Neuronal stem cell (in vitro differentiated cells): ENCODE data around the gene RGS6.

Experiments used
- DNase-seq: peaks from one replicate; pipeline ENCODE4 v3.0.0-alpha.2; 2013; ENCODE audit warnings: low spot score
- H2AFZ ChIP-seq: one replicate; pipeline ENCODE4 v1.6.1; 2013; ENCODE audit warnings: mild to moderate bottlenecking, low read length, inconsistent platforms
- H2AK5ac ChIP-seq: 2 replicates; pipeline ENCODE4 v1.6.1; 2013; ENCODE audit warnings: low read depth, mild to moderate bottlenecking, inconsistent platforms, low read length, moderate library complexity, mixed read lengths
- H2BK120ac ChIP-seq: 2 replicates; pipeline ENCODE4 v1.6.1; 2013; ENCODE audit warnings: low read depth, mild to moderate bottlenecking, inconsistent platforms, low read length, moderate library complexity, mixed read lengths
- H2BK12ac ChIP-seq: one replicate; pipeline ENCODE4 v1.6.1; 2013; ENCODE audit warnings: low read length, inconsistent platforms
- H2BK15ac ChIP-seq: 2 replicates; pipeline ENCODE4 v1.6.1; 2013; ENCODE audit warnings: mild to moderate bottlenecking, low read length, inconsistent platforms, mixed read lengths
- H2BK5ac ChIP-seq: one replicate; pipeline ENCODE4 v1.6.1; 2013; ENCODE audit warnings: inconsistent platforms, mild to moderate bottlenecking, low read length, moderate library complexity
- H3K14ac ChIP-seq: one replicate; pipeline ENCODE4 v1.6.1; 2013; ENCODE audit warnings: low read length, inconsistent platforms
- H3K18ac ChIP-seq: 2 replicates; pipeline ENCODE4 v1.6.1; 2013; ENCODE audit warnings: low read length, inconsistent platforms
- H3K23ac ChIP-seq: 2 replicates; pipeline ENCODE4 v1.6.1; 2013; ENCODE audit warnings: low read depth, mild to moderate bottlenecking, mixed read lengths, low read length, inconsistent platforms; ENCODE audit not compliant: poor library complexity
- H3K27ac ChIP-seq: replicated peaks from 3 replicates; pipeline ENCODE4 v1.5.1; 2013; ENCODE audit warnings: low read length, inconsistent platforms
- H3K27me3 ChIP-seq, 3 experiments: 2 replicates each; pipeline ENCODE4 v1.6.1; 2013; ENCODE audit warnings: low read length in 3 of 3, mild to moderate bottlenecking in 2 of 3, inconsistent platforms in 1 of 3, low read depth in 1 of 3, mixed read lengths in 1 of 3, moderate library complexity in 1 of 3; ENCODE audit not compliant: control insufficient read depth in 3 of 3, insufficient read depth in 3 of 3
- H3K36me3 ChIP-seq, 2 donors: replicated peaks in 1 of 2; 2 replicates each; pipeline ENCODE4 v1.6.1; 2013; ENCODE audit warnings: low read length in 2 of 2; ENCODE audit not compliant: control insufficient read depth in 2 of 2, insufficient read depth in 2 of 2
- H3K4ac ChIP-seq: 2 replicates; pipeline ENCODE4 v1.6.1; 2013; ENCODE audit warnings: inconsistent platforms, mild to moderate bottlenecking, low read length, moderate library complexity
- H3K4me1 ChIP-seq, 2 donors: 1 replicate in 1 of 2; 2 replicates in 1 of 2; pipeline ENCODE4 v1.6.1; 2013; ENCODE audit warnings: low read length in 2 of 2, low read depth in 1 of 2; ENCODE audit not compliant: control insufficient read depth in 2 of 2, insufficient read depth in 1 of 2
- H3K4me2 ChIP-seq: one replicate; pipeline ENCODE4 v1.6.1; 2013; ENCODE audit warnings: mild to moderate bottlenecking, low read length, inconsistent platforms; ENCODE audit not compliant: insufficient read depth, poor library complexity, severe bottlenecking
- H3K4me3 ChIP-seq, 2 donors: 2 replicates each; pipeline ENCODE4 v1.5.1; 2013; ENCODE audit warnings: low read length in 2 of 2, mild to moderate bottlenecking in 2 of 2, inconsistent platforms in 1 of 2, moderate library complexity in 1 of 2
- H3K79me1 ChIP-seq: one replicate; pipeline ENCODE4 v1.6.1; 2013; ENCODE audit warnings: low read depth, mild to moderate bottlenecking, inconsistent platforms, low read length, moderate library complexity
- H3K9ac ChIP-seq: one replicate; pipeline ENCODE4 v1.6.1; 2013; ENCODE audit warnings: mild to moderate bottlenecking, low read depth, low read length, inconsistent platforms; ENCODE audit not compliant: poor library complexity
- H3K9me3 ChIP-seq, 2 donors: replicated peaks in 1 of 2; 2 replicates each; pipeline versions ENCODE3 to v1.6.1; 2013; ENCODE audit warnings: low read length in 2 of 2, mild to moderate bottlenecking in 2 of 2, inconsistent platforms in 1 of 2, low read depth in 1 of 2, mixed read lengths in 1 of 2, moderate library complexity in 1 of 2; ENCODE audit not compliant: control insufficient read depth in 2 of 2, insufficient read depth in 1 of 2
- H4K8ac ChIP-seq: one replicate; pipeline ENCODE4 v1.6.1; 2013; ENCODE audit warnings: low read depth, mild to moderate bottlenecking, inconsistent platforms, low read length, moderate library complexity
- H4K91ac ChIP-seq: one replicate; pipeline ENCODE4 v1.6.1; 2013; ENCODE audit warnings: low read length, low read depth, mild to moderate bottlenecking, inconsistent platforms; ENCODE audit not compliant: poor library complexity
- WGBS, 2 donors: extraction: QIAGEN DNeasy Blood & Tissue Kit; methylation state at CpG; one replicate each; pipeline ENCODE4 v1.1.7; 2013; ENCODE audit warnings: missing lambda C conversion rate in 2 of 2, mixed read lengths in 1 of 2; ENCODE audit not compliant: insufficient read length in 2 of 2, insufficient replicate concordance in 1 of 2; ENCODE audit errors: extremely low coverage in 2 of 2; 5-methylcytosine and 5-hydroxymethylcytosine counted together

Gene RGS6

DNA sequence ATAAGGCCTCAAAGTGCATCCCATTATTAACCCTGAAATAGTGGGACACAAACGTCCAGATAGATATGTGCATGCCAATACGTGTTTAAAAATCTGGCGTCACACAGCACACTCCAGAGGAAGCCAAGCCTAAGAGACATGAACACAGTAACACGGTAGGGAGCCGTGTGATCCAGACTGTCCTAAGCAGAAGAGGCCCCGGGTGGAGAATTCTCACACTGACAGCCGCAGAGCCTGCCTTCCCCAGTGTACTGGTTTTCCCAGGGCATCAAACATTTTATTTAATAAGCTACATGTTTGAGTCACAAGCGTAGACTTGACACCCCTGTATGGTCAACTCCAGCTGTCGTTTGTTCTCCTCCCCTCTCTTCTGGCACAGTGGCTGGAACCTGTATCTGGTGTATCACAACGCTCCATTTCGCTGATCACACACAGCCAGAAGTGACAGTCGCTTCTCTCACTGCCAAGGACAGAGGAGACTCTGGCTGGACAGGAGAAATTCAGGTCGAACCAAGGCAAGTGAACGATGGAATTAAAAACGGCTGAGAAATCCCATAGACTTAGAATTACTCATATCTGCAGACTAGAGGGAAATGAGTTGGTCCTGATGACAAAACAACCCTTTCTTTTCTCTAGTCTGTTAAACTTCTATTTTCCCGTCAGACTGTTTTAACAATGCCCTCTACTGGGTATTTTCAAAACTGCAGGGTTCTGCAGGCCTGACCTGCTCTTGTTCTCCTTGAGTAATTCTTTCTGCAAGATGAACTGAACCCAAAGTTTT is 359.9 kb downstream of the RGS6 start:
- Histone ChIP-seq H3K9me3 (no peaks in the 10 kb centered on the region), H2BK120ac (no peak overlapping the region), H4K8ac (no peak overlapping the region), H3K18ac (no peak overlapping the region), H2BK5ac (no peak overlapping the region), H3K36me3 (no peaks in the 10 kb centered on the region), H3K4ac (no peak overlapping the region), H3K4me1 (peaks cover 0 to 1% of the 10 kb centered on the region in 2 donors), H2AFZ (no peak overlapping the region), H3K4me3 (no peak overlapping the region), H3K27ac (no peak overlapping the region), H3K27me3 (no peaks in the 10 kb centered on the region), H3K14ac (no peak overlapping the region), H2BK15ac (no peak overlapping the region), H3K4me2 (no peak overlapping the region), H2AK5ac (no peak overlapping the region), H4K91ac (no peak overlapping the region), H3K23ac (no peak overlapping the region), H2BK12ac (no peak overlapping the region), H3K9ac (no peak overlapping the region), H3K79me1 (no peaks in the 10 kb centered on the region)
- no CpG with 5 or more reads among the region's 16 CpGs for WGBS, 2 donors
- peak; percentile 63 for DNase-seq

DNA sequence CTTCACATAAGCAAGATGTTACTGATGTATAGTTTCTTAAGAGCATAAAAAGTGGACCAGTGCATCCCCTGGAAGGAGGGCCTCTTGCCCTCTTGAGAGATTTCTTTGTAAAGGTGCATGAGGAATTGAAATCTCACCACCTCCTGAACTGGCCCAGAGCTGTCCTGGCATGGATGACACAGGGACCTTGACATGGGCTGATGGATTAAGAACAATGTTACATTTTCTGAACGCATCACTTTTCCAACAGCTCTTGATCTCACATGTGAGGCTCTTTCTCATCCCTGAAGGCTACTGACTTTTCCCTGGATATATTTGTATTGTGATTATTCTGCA is 360.4 kb downstream of the RGS6 start:
- H2AFZ ChIP-seq, result no peak overlapping the region
- H2BK120ac ChIP-seq, result no peak overlapping the region
- no peak overlapping the region for H4K91ac ChIP-seq
- no peak overlapping the region for H2BK5ac ChIP-seq
- no peak overlapping the region for H3K9ac ChIP-seq
- H3K4me3 ChIP-seq, result no peak overlapping the region
- no peak overlapping the region for H4K8ac ChIP-seq
- H3K9me3 ChIP-seq, result no peaks in the 10 kb centered on the region
- H2AK5ac ChIP-seq, result no peak overlapping the region
- H2BK15ac ChIP-seq, result no peak overlapping the region
- H3K4me1 ChIP-seq, result peaks cover 0 to 1% of the 10 kb centered on the region in 2 donors
- no peak overlapping the region for H3K23ac ChIP-seq
- H2BK12ac ChIP-seq, result no peak overlapping the region
- H3K14ac ChIP-seq, result no peak overlapping the region
- H3K36me3 ChIP-seq, result no peaks in the 10 kb centered on the region
- no peak overlapping the region for H3K4ac ChIP-seq
- no peak overlapping the region for H3K18ac ChIP-seq
- H3K27ac ChIP-seq, result no peak overlapping the region
- H3K27me3 ChIP-seq, result no peaks in the 10 kb centered on the region
- DNase-seq, result no peak
- no peak overlapping the region for H3K4me2 ChIP-seq
- WGBS, 2 donors, result no CpG with 5 or more reads among the region's 1 CpG
- H3K79me1 ChIP-seq, result no peaks in the 10 kb centered on the region

DNA sequence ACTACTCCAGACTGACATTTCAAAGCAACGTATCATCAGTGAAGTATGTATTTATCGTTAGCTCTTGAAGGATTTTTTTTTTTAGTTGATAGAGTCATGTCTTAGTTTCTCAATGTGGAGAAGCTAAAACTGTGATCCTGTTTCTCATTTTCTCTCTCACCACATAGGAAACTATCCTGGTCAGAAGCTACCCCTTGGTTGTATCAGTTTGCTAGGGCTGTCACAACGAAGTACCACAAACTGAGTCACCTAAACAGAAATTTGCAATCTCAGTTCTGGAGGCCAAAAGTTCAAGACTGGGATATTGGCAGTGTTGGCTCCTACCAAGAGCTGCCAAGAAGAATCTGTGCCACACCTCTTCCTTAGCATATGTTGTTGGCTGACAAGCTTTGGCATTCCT is 369.1 kb downstream of the RGS6 start:
- Histone ChIP-seq H2BK12ac (no peak overlapping the region), H3K18ac (no peak overlapping the region), H2BK120ac (no peak overlapping the region), H2BK15ac (no peak overlapping the region), H3K4me1 (no peaks in the 10 kb centered on the region), H4K8ac (no peak overlapping the region), H3K79me1 (no peaks in the 10 kb centered on the region), H3K27ac (no peak overlapping the region), H3K4ac (no peak overlapping the region), H2AFZ (no peak overlapping the region), H3K14ac (no peak overlapping the region), H2BK5ac (no peak overlapping the region), H4K91ac (no peak overlapping the region), H3K4me3 (no peak overlapping the region), H3K9ac (no peak overlapping the region), H3K4me2 (no peak overlapping the region), H3K36me3 (no peaks in the 10 kb centered on the region), H3K27me3 (no peaks in the 10 kb centered on the region), H3K23ac (no peak overlapping the region), H2AK5ac (no peak overlapping the region), H3K9me3 (peaks cover 0 to 3% of the 10 kb centered on the region in 2 donors)
- no CpG with 5 or more reads among the region's 3 CpGs for WGBS, 2 donors
- DNase-seq, result no peak

DNA sequence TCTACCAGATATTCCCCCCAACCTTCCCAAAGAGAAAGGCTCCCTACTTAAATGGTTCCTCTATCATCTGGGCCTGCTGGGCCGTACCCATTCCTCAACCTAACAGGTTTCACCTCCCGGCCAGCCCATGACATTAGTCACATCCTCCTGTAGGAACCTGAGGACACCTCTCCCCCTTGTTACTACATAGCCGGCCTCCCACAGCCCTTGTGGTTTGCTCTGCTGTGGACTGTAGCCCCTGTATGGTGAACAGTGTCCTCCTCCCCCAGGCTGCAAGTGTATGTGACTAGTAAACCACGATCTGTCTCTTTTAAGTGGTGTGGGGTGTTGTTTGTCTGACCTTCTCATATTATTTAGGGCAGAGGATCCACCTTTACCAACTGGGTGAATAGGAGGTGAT is 371.7 kb downstream of the RGS6 start:
- no peak overlapping the region for H3K23ac ChIP-seq

More for the DNA sequence above, 371.7 kb downstream of the RGS6 start:
- no peak overlapping the region for H4K8ac ChIP-seq
- no peaks in the 10 kb centered on the region for H3K79me1 ChIP-seq
- no peak overlapping the region for H2BK120ac ChIP-seq
- H2BK5ac ChIP-seq, result no peak overlapping the region
- H2AFZ ChIP-seq, result no peak overlapping the region
- H3K9me3 ChIP-seq, result peaks cover 0 to 3% of the 10 kb centered on the region in 2 donors
- no peak overlapping the region for H3K4me2 ChIP-seq
- H3K14ac ChIP-seq, result no peak overlapping the region
- no peak overlapping the region for H3K27ac ChIP-seq
- no peak overlapping the region for H2BK12ac ChIP-seq
- H2AK5ac ChIP-seq, result no peak overlapping the region
- H4K91ac ChIP-seq, result no peak overlapping the region
- H2BK15ac ChIP-seq, result no peak overlapping the region
- DNase-seq, result no peak
- no peak overlapping the region for H3K4me3 ChIP-seq
- peaks cover 0 to under 1% of the 10 kb centered on the region in 2 donors for H3K4me1 ChIP-seq
- H3K18ac ChIP-seq, result no peak overlapping the region
- no peaks in the 10 kb centered on the region for H3K27me3 ChIP-seq
- WGBS, 2 donors, result no CpG with 5 or more reads among the region's 4 CpGs
- no peak overlapping the region for H3K4ac ChIP-seq
- H3K36me3 ChIP-seq, result no peaks in the 10 kb centered on the region
- H3K9ac ChIP-seq, result no peak overlapping the region
